Measurements from ENCODE around the gene SH3TC2.

- TF ChIP-seq, protein P1, sequence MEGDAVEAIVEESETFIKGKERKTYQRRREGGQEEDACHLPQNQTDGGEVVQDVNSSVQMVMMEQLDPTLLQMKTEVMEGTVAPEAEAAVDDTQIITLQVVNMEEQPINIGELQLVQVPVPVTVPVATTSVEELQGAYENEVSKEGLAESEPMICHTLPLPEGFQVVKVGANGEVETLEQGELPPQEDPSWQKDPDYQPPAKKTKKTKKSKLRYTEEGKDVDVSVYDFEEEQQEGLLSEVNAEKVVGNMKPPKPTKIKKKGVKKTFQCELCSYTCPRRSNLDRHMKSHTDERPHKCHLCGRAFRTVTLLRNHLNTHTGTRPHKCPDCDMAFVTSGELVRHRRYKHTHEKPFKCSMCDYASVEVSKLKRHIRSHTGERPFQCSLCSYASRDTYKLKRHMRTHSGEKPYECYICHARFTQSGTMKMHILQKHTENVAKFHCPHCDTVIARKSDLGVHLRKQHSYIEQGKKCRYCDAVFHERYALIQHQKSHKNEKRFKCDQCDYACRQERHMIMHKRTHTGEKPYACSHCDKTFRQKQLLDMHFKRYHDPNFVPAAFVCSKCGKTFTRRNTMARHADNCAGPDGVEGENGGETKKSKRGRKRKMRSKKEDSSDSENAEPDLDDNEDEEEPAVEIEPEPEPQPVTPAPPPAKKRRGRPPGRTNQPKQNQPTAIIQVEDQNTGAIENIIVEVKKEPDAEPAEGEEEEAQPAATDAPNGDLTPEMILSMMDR (IDR thresholded peaks at IDR 0.05), result no peak
- no peak for TF ChIP-seq EZH2 (IDR thresholded peaks at IDR 0.05; ENCODE audit: borderline replicate concordance, insufficient read depth, low read depth, low read length, poor library complexity, severe bottlenecking)
Observed at GRCh38 chr5:149027636-149028035, 35.2 kb downstream of the SH3TC2 start.

Measured in B cell (primary cell).